ENCODE results near the gene TTC28. TPM values are rescaled to one million over a fixed set of nuclear protein-coding genes. Genes with fewer than 3 reads are reported as not detected.

The TTC28 gene
- total RNA-seq, 2 donors from 2014 or later: 29.2 to 74.6 TPM

DNA sequence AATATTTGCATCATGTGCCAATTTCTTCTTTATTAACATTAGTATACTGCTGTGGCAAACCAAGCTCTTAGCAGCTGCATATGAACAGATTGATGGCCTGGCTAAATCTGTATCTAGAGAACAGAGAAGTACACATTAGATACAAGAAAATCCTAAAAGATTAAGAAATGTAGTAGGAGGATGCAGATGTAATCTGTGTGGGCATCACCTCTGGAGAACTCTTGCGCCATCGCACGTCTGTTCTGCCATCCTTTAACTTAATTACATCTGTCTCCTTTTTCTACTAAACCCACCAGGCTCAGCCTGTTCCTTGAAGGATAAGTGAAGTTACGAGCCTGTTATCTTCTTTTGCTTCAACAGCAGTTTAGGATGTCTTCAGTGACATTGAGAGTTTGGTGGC is 564.2 kb downstream of the TTC28 start:
- intact Hi-C loops (cut with DNase I): no loop called here
- Histone ChIP-seq H3K4me3 (no peak overlapping the region), H3K36me3 (no peaks in the 10 kb centered on the region), H3K27me3 (replicated peaks; ENCODE audit: insufficient read depth) (no peaks in the 10 kb centered on the region), H3K4me1 (replicated peaks) (no peaks in the 10 kb centered on the region), H3K27ac (no peak overlapping the region), H3K9me3 (no peaks in the 10 kb centered on the region)
- 90% methylated on average over 4 of the region's 4 CpGs for WGBS
- DNase-seq (ENCODE audit: low spot score): no peak
- TF ChIP-seq, protein P1, sequence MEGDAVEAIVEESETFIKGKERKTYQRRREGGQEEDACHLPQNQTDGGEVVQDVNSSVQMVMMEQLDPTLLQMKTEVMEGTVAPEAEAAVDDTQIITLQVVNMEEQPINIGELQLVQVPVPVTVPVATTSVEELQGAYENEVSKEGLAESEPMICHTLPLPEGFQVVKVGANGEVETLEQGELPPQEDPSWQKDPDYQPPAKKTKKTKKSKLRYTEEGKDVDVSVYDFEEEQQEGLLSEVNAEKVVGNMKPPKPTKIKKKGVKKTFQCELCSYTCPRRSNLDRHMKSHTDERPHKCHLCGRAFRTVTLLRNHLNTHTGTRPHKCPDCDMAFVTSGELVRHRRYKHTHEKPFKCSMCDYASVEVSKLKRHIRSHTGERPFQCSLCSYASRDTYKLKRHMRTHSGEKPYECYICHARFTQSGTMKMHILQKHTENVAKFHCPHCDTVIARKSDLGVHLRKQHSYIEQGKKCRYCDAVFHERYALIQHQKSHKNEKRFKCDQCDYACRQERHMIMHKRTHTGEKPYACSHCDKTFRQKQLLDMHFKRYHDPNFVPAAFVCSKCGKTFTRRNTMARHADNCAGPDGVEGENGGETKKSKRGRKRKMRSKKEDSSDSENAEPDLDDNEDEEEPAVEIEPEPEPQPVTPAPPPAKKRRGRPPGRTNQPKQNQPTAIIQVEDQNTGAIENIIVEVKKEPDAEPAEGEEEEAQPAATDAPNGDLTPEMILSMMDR (IDR thresholded peaks at IDR 0.05): no peak
- TF ChIP-seq POLR2A (IDR thresholded peaks at IDR 0.05) (no peak), POLR2AphosphoS5 (IDR thresholded peaks at IDR 0.05) (no peak)

DNA sequence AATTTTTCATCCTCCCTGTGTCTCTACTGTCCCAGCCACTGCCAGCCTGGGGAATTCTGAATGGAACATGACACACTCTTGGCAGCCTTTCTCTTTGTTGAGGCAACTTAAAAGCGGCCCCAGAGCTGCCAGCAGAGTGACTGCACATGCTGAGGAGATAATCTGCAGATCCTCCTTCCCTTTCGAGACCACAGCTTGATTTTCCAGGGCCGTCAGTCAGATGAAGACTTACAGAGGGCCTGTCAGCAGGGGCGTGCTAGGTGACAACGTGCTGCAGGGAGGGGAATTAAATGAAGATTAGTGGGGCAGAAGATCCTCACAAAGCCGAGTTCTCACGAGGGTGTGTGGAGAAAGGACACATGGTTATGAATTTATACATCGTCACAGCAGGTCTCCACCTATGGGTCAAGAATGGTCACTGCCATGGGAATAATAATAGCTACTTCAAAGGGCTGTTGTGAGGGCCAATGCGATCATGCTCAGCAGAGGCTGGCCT is 567.0 kb downstream of the TTC28 start:
- DNase-seq (ENCODE audit: low spot score): no peak
- intact Hi-C loops (cut with DNase I): no loop called here
- no peaks in the 10 kb centered on the region for H3K36me3 ChIP-seq
- H3K27ac ChIP-seq: no peak overlapping the region
- TF ChIP-seq POLR2AphosphoS5 (IDR thresholded peaks at IDR 0.05): no peak
- TF ChIP-seq, protein P1 (IDR thresholded peaks at IDR 0.05): peak in 1 of 4 experiments; percentile 23
- TF ChIP-seq POLR2A (IDR thresholded peaks at IDR 0.05): no peak
- WGBS: 35% methylated on average over 9 of the region's 9 CpGs
- H3K9me3 ChIP-seq: no peaks in the 10 kb centered on the region
- H3K4me3 ChIP-seq: no peak overlapping the region
- no peaks in the 10 kb centered on the region for H3K27me3 ChIP-seq (replicated peaks; ENCODE audit: insufficient read depth)
- H3K4me1 ChIP-seq (replicated peaks): no peaks in the 10 kb centered on the region

DNA sequence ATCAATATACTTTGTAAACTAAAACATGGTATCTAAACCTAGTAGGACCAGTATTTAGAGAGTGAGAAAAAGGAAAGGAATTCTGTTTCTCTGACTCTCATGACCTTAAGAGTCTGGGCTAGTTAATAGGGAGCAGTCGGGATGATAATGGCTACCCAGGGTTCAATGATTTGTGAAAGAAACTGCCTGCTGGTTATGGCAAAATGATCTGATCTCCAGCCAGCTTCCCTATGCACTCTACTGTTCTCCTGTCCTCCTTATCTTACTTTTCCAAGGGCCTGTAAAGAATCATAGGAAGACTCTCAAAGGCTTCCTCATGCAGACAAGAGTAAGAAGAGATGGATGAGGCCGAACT is 567.5 kb downstream of the TTC28 start:
- DNase-seq (ENCODE audit: low spot score): no peak
- TF ChIP-seq, protein P1 (IDR thresholded peaks at IDR 0.05): no peak
- no peak for TF ChIP-seq POLR2AphosphoS5 (IDR thresholded peaks at IDR 0.05)
- no peak for TF ChIP-seq POLR2A (IDR thresholded peaks at IDR 0.05)
- intact Hi-C loops (cut with DNase I): no loop called here
- no peaks in the 10 kb centered on the region for H3K4me1 ChIP-seq (replicated peaks)
- no peaks in the 10 kb centered on the region for H3K9me3 ChIP-seq
- H3K36me3 ChIP-seq: no peaks in the 10 kb centered on the region
- H3K27ac ChIP-seq: no peak overlapping the region
- no peaks in the 10 kb centered on the region for H3K27me3 ChIP-seq (replicated peaks; ENCODE audit: insufficient read depth)
- no peak overlapping the region for H3K4me3 ChIP-seq
- WGBS: 49% methylated on average over 2 of the region's 2 CpGs

DNA sequence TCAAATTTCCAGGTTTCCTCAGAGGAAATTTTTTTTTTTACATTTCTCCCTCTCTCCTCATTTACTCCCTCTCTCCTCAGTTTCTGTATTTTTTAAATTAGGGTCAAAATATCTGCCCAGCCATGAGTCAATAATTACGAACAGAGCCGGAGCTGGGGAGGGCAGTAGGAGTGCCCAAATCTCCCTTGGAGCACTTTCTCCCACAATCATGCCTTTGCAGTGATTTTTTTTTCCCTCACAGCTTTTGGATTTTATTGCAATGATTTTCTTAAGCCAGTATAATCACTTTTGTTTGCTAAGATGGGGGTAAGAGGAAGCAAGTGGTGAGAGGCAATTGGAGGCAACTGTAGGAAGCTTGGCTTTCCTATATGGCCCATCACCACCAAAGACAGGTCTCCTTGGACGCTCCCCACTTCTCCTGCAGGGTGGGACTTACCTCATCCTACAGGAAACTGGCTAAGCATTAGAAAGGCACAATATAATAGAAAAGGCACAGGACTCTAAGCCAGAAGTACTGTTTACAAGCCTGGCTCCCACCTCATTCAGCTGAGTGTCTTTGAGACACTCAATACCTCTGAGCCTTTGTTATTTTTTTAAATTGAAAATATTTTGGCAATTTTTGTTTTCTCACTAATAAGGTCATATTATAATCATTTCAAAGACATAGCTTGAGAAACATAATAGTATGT is 568.0 kb downstream of the TTC28 start:
- TF ChIP-seq, protein P1 (IDR thresholded peaks at IDR 0.05): no peak
- no peak for TF ChIP-seq POLR2A (IDR thresholded peaks at IDR 0.05)
- no peak for TF ChIP-seq POLR2AphosphoS5 (IDR thresholded peaks at IDR 0.05)
- no peaks in the 10 kb centered on the region for H3K36me3 ChIP-seq
- H3K9me3 ChIP-seq: no peaks in the 10 kb centered on the region
- intact Hi-C loops (cut with DNase I): no loop called here
- H3K4me1 ChIP-seq (replicated peaks): no peaks in the 10 kb centered on the region
- WGBS: 37% methylated on average over 3 of the region's 3 CpGs
- no peak overlapping the region for H3K27ac ChIP-seq
- no peaks in the 10 kb centered on the region for H3K27me3 ChIP-seq (replicated peaks; ENCODE audit: insufficient read depth)
- DNase-seq (ENCODE audit: low spot score): no peak
- no peak overlapping the region for H3K4me3 ChIP-seq

DNA sequence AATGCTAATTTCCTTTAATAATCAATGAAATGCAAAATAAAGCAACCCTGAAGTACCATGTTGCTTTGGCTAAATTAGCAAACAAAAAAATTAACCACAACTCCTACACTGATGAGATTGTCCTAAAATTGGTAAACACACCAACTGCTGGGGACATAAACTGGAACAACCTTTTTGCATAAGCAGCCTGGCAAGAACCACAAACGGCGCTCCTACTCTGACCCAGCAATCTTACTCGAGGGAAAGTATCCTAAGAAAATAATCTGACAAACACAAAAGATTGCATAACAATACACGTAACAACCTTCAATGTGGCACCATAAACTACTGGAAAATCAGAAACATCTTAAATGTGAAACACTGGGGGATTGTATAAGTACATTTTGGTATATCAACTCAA is 570.8 kb downstream of the TTC28 start:
- no peak for DNase-seq (ENCODE audit: low spot score)
- intact Hi-C loops (cut with DNase I): no loop called here
- TF ChIP-seq, protein P1 (IDR thresholded peaks at IDR 0.05): no peak
- TF ChIP-seq POLR2A (IDR thresholded peaks at IDR 0.05): no peak
- no peak for TF ChIP-seq POLR2AphosphoS5 (IDR thresholded peaks at IDR 0.05)
- WGBS: 96% methylated on average over 4 of the region's 4 CpGs
- H3K36me3 ChIP-seq: no peaks in the 10 kb centered on the region
- no peaks in the 10 kb centered on the region for H3K4me1 ChIP-seq (replicated peaks)
- H3K27ac ChIP-seq: no peak overlapping the region
- no peak overlapping the region for H3K4me3 ChIP-seq
- H3K27me3 ChIP-seq (replicated peaks; ENCODE audit: insufficient read depth): no peaks in the 10 kb centered on the region
- H3K9me3 ChIP-seq: no peaks in the 10 kb centered on the region
